Peyer's patch (tissue), 4 donors: Measurements from ENCODE around the gene UBAP1. TPM values are rescaled to one million over a fixed set of nuclear protein-coding genes. Genes with fewer than 3 reads are reported as not detected.
"Not testable (repeated sequence)": the region's sequence is repeated elsewhere in the genome, so short reads cannot be mapped to it uniquely, and the experiment has no call there.

ENCODE experiments used
- DNase-seq, 3 donors: peaks; one replicate each; pipeline ENCODE4 v3.0.0-alpha.2; 2017 to 2019
- H3K27ac ChIP-seq, 4 donors: fragments of 200-600 bp; sonication (generic); one replicate each; pipeline ENCODE4 v1.5.1; 2016 to 2019
- H3K27me3 ChIP-seq, 2 donors: fragments of 200-600 bp; sonication (generic); one replicate each; pipeline ENCODE4 v1.5.1; 2019
- H3K36me3 ChIP-seq, 3 donors: fragments of 200-600 bp; sonication (generic); one replicate each; pipeline ENCODE4 v1.5.1; 2016 to 2019
- H3K4me1 ChIP-seq, 4 donors: fragments of 200-600 bp; sonication (generic); one replicate each; pipeline ENCODE4 v1.5.1; 2016 to 2019
- H3K4me3 ChIP-seq, 4 donors: fragments of 200-600 bp; sonication (generic); 1 replicate in 3 of 4; 2 replicates in 1 of 4; pipeline ENCODE4 v1.5.1; 2016 to 2019; ENCODE audit warnings: mild to moderate bottlenecking in 1 of 4
- H3K9me3 ChIP-seq, 4 donors: fragments of 200-600 bp; sonication (generic); one replicate each; pipeline ENCODE4 v1.5.1; 2016 to 2019; ENCODE audit warnings: mild to moderate bottlenecking in 1 of 4
- POLR2A ChIP-seq, 2 donors: fragments of 450-650 bp; IDR thresholded peaks; one replicate each; pipeline ENCODE4 v1.5.1; 2017; ENCODE audit warnings: antibody characterized with exemption in 2 of 2, mild to moderate bottlenecking in 2 of 2, moderate library complexity in 2 of 2
- total RNA-seq, 4 donors: library from RNA; depleted of rRNA; stranded (reverse); fragments of >200 nt; gene quantifications; one replicate each; pipeline ENCODE4 v1.1.0, GENCODE V29; 2016
- TF ChIP-seq, protein P1 (sequence below), 6 experiments: fragments of 450-650 bp in 4 of 6; fragments of 200-600 bp in 2 of 6; sonication (generic) in 1 of 6; IDR thresholded peaks; one replicate each; pipeline ENCODE4 v1.5.1; 2017 to 2019; ENCODE audit warnings: antibody characterized with exemption in 6 of 6, mild to moderate bottlenecking in 3 of 6, moderate library complexity in 1 of 6

UBAP1 gene
- total RNA-seq, 4 donors from 2014 or later, result 19.8 to 40.2 (median 31.6) TPM

DNA sequence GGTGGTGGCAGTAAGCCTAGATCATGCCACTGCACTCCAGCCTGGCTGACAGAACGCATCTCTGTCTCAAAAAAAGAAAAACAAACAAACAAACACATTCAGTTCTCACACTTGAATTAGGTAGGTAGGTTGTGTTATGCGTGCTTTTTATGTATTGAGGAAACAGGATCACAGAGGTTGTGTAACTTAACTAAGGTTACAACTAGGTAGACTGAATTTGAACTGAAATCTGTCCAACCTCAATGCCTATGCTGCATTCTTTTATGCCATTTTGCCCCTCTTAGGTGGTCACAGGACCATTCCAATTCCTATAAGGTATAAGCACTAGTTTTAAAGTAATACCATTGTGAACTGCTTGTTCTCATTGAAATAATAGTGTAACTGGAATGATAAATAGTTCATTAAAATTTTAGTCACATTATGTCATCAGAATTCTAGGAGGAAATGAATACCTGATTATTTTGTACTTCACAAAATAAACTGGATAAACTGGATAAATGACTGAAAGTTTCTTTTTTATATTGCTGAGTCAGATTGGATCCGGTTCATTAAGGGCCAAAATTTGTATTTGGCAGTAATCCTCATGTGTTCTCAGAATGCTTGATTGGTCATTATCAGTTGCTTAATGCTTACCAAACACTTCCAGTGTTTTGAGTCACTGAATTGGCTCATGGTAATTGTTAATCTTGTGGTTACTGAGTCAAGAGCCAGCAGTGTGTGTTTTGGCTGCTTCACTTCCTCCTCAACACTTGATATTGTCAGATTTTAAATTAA is 7.1 kb downstream of the UBAP1 start:
- Histone ChIP-seq H3K27me3 (no peaks in the 10 kb centered on the region), H3K27ac (peak overlapping the region in 3 of 4 donors; percentile 20 to 63 (median 45)), H3K4me3 (no peak overlapping the region), H3K36me3 (peaks cover 0 to 19% (median 0%) of the 10 kb centered on the region in 3 donors), H3K9me3 (no peaks in the 10 kb centered on the region), H3K4me1 (peaks cover 0 to 21% (median 2%) of the 10 kb centered on the region in 4 donors)
- DNase-seq, result peak in 1 of 3 donors; percentile 58
- TF ChIP-seq, protein P1, sequence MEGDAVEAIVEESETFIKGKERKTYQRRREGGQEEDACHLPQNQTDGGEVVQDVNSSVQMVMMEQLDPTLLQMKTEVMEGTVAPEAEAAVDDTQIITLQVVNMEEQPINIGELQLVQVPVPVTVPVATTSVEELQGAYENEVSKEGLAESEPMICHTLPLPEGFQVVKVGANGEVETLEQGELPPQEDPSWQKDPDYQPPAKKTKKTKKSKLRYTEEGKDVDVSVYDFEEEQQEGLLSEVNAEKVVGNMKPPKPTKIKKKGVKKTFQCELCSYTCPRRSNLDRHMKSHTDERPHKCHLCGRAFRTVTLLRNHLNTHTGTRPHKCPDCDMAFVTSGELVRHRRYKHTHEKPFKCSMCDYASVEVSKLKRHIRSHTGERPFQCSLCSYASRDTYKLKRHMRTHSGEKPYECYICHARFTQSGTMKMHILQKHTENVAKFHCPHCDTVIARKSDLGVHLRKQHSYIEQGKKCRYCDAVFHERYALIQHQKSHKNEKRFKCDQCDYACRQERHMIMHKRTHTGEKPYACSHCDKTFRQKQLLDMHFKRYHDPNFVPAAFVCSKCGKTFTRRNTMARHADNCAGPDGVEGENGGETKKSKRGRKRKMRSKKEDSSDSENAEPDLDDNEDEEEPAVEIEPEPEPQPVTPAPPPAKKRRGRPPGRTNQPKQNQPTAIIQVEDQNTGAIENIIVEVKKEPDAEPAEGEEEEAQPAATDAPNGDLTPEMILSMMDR (IDR thresholded peaks at IDR 0.05), result no peak
- no peak for TF ChIP-seq POLR2A (IDR thresholded peaks at IDR 0.05)

DNA sequence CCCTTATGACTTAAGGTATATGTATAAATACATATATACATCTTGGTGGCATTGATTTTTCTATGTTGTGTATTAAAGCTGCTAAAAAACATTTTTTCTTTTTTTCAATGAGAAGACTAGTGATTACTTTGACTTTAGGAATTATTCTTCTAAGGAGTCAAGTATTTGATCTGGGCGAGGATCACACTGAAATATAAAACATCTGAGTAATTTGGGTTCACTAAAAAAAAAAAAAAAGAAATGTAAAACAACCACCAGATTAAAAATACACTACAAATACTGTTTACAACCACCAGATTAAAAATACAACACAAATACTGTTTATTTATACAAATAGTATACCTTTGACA is 9.0 kb downstream of the UBAP1 start:
- Histone ChIP-seq H3K27ac (no peak overlapping the region), H3K27me3 (no peaks in the 10 kb centered on the region), H3K36me3 (peaks cover 0 to 19% (median 0%) of the 10 kb centered on the region in 3 donors), H3K4me1 (peaks cover 0 to 23% (median 2%) of the 10 kb centered on the region in 4 donors), H3K9me3 (no peaks in the 10 kb centered on the region), H3K4me3 (no peak overlapping the region)
- TF ChIP-seq, protein P1 (IDR thresholded peaks at IDR 0.05), result no peak
- no peak for DNase-seq

DNA sequence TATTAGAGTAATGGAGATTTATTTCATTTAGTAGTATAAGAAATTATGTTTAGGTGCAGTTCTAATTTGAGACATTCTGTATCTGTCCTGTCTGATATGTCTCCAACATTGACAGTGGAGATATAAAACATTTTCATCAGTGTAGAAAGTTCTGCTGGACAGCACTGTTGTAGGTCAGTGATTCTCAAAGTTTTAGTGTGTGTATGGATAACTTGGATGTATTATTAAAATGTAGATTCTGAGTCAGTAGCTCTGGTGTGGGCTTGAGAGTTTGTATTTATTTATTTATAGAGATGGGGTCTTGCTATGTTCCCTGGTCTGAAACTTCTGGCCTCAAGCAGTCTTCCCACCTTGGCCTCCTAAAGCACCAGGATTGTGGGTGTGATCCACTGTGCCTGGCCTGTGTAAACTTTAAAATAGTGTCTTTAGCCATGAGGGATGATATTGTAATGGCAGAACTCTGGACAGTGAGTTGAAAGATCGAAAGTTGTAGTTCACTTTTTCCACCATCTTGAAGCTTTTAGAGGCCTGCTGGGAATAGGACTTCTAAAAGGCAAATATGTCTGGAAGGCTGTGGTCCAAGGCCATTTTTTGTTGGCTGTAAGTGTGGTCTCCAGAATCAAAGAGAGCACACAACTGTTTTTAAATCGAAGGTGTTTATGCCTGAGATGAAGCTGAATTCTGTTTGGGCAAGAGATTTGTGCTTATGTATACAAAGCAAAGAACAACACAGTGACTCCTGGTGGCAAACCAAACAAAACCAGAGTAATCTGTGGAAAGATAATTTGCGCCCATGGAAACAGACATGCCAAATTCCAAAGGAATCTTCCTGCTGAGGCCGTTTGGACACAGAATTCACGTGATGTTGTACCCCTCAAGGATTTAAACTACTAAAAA is 12.4 kb downstream of the UBAP1 start:
- Histone ChIP-seq H3K27me3 (no peaks in the 10 kb centered on the region), H3K4me3 (no peak overlapping the region), H3K36me3 (no peaks in the 10 kb centered on the region), H3K9me3 (no peaks in the 10 kb centered on the region), H3K27ac (no peak overlapping the region), H3K4me1 (peaks cover 0 to 12% (median 0%) of the 10 kb centered on the region in 4 donors)
- TF ChIP-seq, protein P1 (IDR thresholded peaks at IDR 0.05), result peak in 2 of 6 experiments; percentile 20 to 29
- TF ChIP-seq POLR2A (IDR thresholded peaks at IDR 0.05), result no peak
- no peak for DNase-seq

DNA sequence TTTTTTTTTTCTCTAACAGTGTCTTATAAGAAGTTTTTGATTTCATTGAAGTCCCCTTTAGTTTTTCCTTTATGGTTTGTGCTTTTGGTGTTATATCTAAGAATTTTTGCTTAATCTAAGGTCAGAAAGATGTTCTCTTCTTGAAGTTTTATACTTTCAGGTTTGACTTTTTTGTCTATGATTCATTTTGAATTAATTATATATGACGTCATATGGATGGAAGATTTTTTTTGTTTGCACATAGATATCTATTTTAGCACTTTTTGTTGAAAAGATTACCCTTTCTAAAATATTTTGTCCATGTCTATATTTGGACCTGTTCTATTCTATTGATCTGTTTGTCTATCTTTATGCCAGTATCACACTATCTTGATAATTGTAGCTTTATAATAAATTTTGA is 16.3 kb downstream of the UBAP1 start:
- H3K36me3 ChIP-seq, result no peaks in the 10 kb centered on the region
- no peak for DNase-seq
- TF ChIP-seq POLR2A (IDR thresholded peaks at IDR 0.05), result no peak
- TF ChIP-seq, protein P1 (IDR thresholded peaks at IDR 0.05), result no peak
- H3K4me3 ChIP-seq, result no peak overlapping the region
- no peaks in the 10 kb centered on the region for H3K9me3 ChIP-seq
- H3K27me3 ChIP-seq, result no peaks in the 10 kb centered on the region
- peaks cover 0 to 5% (median 0%) of the 10 kb centered on the region in 4 donors for H3K4me1 ChIP-seq
- no peak overlapping the region for H3K27ac ChIP-seq

DNA sequence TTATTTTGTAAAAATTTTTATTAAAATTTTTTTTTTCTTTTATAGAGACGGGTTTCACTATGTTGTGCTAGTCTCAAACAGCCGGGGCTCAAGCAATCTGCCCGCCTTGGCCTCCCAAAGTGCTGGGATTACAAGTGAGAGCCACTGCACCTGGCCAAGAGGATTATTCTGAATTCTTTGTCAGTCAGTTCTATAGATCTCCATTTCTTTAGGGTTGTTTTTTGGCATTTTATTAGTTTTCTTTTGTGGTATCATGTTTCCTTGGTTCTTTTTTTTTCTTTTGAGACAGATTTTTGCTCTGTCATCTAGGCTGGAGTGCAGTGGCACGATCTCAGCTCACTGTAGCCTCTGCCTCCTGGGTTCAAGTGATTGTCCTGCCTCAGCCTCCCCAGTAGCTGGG is 18.4 kb downstream of the UBAP1 start:
- H3K4me1 ChIP-seq, H3K27me3 ChIP-seq, H3K27ac ChIP-seq, H3K9me3 ChIP-seq, DNase-seq, H3K4me3 ChIP-seq: not testable (repeated sequence)
- H3K36me3 ChIP-seq, result peaks cover 0 to 15% (median 0%) of the 10 kb centered on the region in 3 donors
